ENCODE measurements around the gene ERVV-1. TPM values are rescaled to one million over a fixed set of nuclear protein-coding genes. Genes with fewer than 3 reads are reported as not detected.

Gene ERVV-1
- total and polyA plus RNA-seq, 2 donors (not counting 3 experiments of a cell fraction or from before 2014, with no cell fraction given), result not detected

GRCh38 chr19:52987221-52987620 is 26.5 kb upstream of the ERVV-1 start:
- intact Hi-C loops (cut with micrococcal nuclease) (no loop called here), dilution Hi-C loops (cut with MboI; ENCODE audit: extremely low pct_ligation_motif_present, low sequenced_read_pairs) (no loop called here)
- H3K9me3 ChIP-seq (replicated peaks; ENCODE audit: control insufficient read depth, insufficient read depth, low read length), result no peaks in the 10 kb centered on the region
- no peak for TF ChIP-seq FOS (IDR thresholded peaks at IDR 0.05; ENCODE audit: borderline replicate concordance, insufficient read depth, low read length)
- TF ChIP-seq GATA2 (IDR thresholded peaks at IDR 0.05; ENCODE audit: insufficient read depth, insufficient read length, low read depth, low read length), result no peak
- TF ChIP-seq POLR2AphosphoS5 (IDR thresholded peaks at IDR 0.05; ENCODE audit: insufficient read depth, low read depth, low read length), result no peak
- no peak for TF ChIP-seq EZH2 (IDR thresholded peaks at IDR 0.05; ENCODE audit: borderline replicate concordance, low read depth, low read length, severe bottlenecking)
- no peak for TF ChIP-seq CTCF (IDR thresholded peaks at IDR 0.05; ENCODE audit: extremely low read depth in 1 of 2, insufficient read depth in 1 of 2, low read depth in 1 of 2, low read length in 2 of 2)
- TF ChIP-seq MAX (IDR thresholded peaks at IDR 0.05; ENCODE audit: insufficient read depth, insufficient read length), result no peak
- TF ChIP-seq JUN (IDR thresholded peaks at IDR 0.05; ENCODE audit: borderline replicate concordance, insufficient read depth, insufficient read length, low read depth), result no peak
- no peak for TF ChIP-seq MYC (IDR thresholded peaks at IDR 0.05; ENCODE audit: low read depth, low read length)
- TF ChIP-seq POLR2A (IDR thresholded peaks at IDR 0.05; ENCODE audit: low read depth, low read length), result no peak
- H3K36me3 ChIP-seq (ENCODE audit: control insufficient read depth in 2 of 2, extremely low read depth in 1 of 2, insufficient read depth in 2 of 2, low read length in 2 of 2), result peaks cover 12 to 28% of the 10 kb centered on the region in 2 experiments
- BruUV-seq (replicated peaks), result no TSS peak
- H4K20me1 ChIP-seq (replicated peaks; ENCODE audit: control insufficient read depth, extremely low read depth, insufficient read depth, low read length), result no peaks in the 10 kb centered on the region
- no peaks in the 10 kb centered on the region for H3K9me1 ChIP-seq (replicated peaks; ENCODE audit: control insufficient read depth, extremely low read depth, insufficient read depth, low read length)
- ChIA-PET POLR2A (no interaction called here), CTCF (interaction anchor here (1.4 kb wide), 1 partner anchor 10 kb away, joined by 3 read pairs; no protein-coding TSS in a partner anchor)
- H3K4me3 ChIP-seq (replicated peaks in 1 of 3; ENCODE audit: insufficient read depth in 1 of 3, low read depth in 1 of 3, low read length in 3 of 3), result no peak overlapping the region
- DNase-seq (ENCODE audit: low read depth, low spot score), result no peak
- peaks cover 12% of the 10 kb centered on the region for H3K4me1 ChIP-seq (ENCODE audit: control insufficient read depth, extremely low read depth, insufficient read depth, low read length)
- no peak overlapping the region for H3K9ac ChIP-seq (replicated peaks; ENCODE audit: extremely low read depth, insufficient read depth, low read length)
- no peak overlapping the region for H2AFZ ChIP-seq (ENCODE audit: low read depth, low read length)
- peaks cover 7% of the 10 kb centered on the region for H3K79me2 ChIP-seq (ENCODE audit: control insufficient read depth, insufficient read depth, low read length)
- H3K27me3 ChIP-seq (ENCODE audit: control insufficient read depth in 2 of 2, insufficient read depth in 2 of 2, low read length in 2 of 2), result no peaks in the 10 kb centered on the region
- H3K4me2 ChIP-seq (ENCODE audit: insufficient read depth, low read length), result no peak overlapping the region
- no peak overlapping the region for H3K27ac ChIP-seq (ENCODE audit: insufficient read depth, low read depth, low read length)
- FAIRE-seq, result no peak
